T-helper 17 cell (primary cell): ENCODE results near the gene VASN. TPM values are rescaled to one million over a fixed set of nuclear protein-coding genes. Genes with fewer than 3 reads are reported as not detected.

Experiments
- ATAC-seq: fragments of 150-1000 bp; cut with Tn5 transposase; 2 replicates; pipeline ENCODE4 v1.10.0; 2021; ENCODE audit warnings: mild to moderate bottlenecking, moderate library complexity
- DNase-seq, 3 donors: peaks; one replicate each; pipeline versions ENCODE4 v3.0.0 to v3.0.0-alpha.2; 2020 to 2021
- H3K9me3 ChIP-seq: one replicate; pipeline ENCODE4 v1.7.0; 2013; ENCODE audit warnings: low read length, mild to moderate bottlenecking; ENCODE audit not compliant: control insufficient read depth, poor library complexity, severe bottlenecking
- H3K27ac Mint-ChIP-seq: one replicate; pipeline ENCODE4 v1.8.0; 2022; ENCODE audit warnings: mild to moderate bottlenecking, moderate library complexity, mixed read lengths
- H3K27me3 Mint-ChIP-seq: one replicate; pipeline ENCODE4 v1.8.0; 2022; ENCODE audit warnings: mixed read lengths
- H3K36me3 Mint-ChIP-seq: one replicate; pipeline ENCODE4 v1.8.0; 2022; ENCODE audit warnings: low read depth, mixed read lengths
- H3K4me1 Mint-ChIP-seq: one replicate; pipeline ENCODE4 v1.8.0; 2022; ENCODE audit warnings: mild to moderate bottlenecking, mixed read lengths
- H3K4me3 Mint-ChIP-seq: one replicate; pipeline ENCODE4 v1.8.0; 2022; ENCODE audit warnings: mild to moderate bottlenecking, moderate library complexity, mixed read lengths
- total RNA-seq, 4 donors: library from RNA in 2 of 4; stranded (reverse) in 2 of 4; gene quantifications; one replicate each; pipeline ENCODE4 v1.2.3 and lab custom pipeline; 2022 to 2026

Gene VASN
- total RNA-seq, 2 donors from 2014 or later, result 0.55 to 0.57 TPM

- H3K9me3 ChIP-seq, result no peaks in the 10 kb centered on the region
- ATAC-seq (no peak), DNase-seq (no peak)
- no peak overlapping the region for H3K4me3 Mint-ChIP-seq
- no peaks in the 10 kb centered on the region for H3K27me3 Mint-ChIP-seq
- peaks cover 9% of the 10 kb centered on the region for H3K4me1 Mint-ChIP-seq
- H3K36me3 Mint-ChIP-seq, result no peaks in the 10 kb centered on the region
- H3K27ac Mint-ChIP-seq, result peak overlapping the region; percentile 8
Measured at GRCh38 chr16:4420505-4421105, 49.0 kb downstream of the VASN start.

GRCh38 chr16:4425378-4426020 lies 53.9 kb downstream of the VASN start, which contains the start of gene DNAJA3:
TSS of gene DNAJA3 (plus strand) at chr16:4425868. CDS start at chr16:4425882, 14 bp downstream.
- H3K36me3 Mint-ChIP-seq, result no peaks in the 10 kb centered on the region
- H3K4me1 Mint-ChIP-seq, result peaks cover 18% of the 10 kb centered on the region
- H3K4me3 Mint-ChIP-seq, result peak within 1 kb of the TSS; percentile 92
- H3K27me3 Mint-ChIP-seq, result no peaks in the 10 kb centered on the region
- H3K9me3 ChIP-seq, result no peaks in the 10 kb centered on the region
- peak; percentile 90 for ATAC-seq
- DNase-seq, result peak; percentile 89 to 95 (median 90)
- peak within 1 kb of the TSS; percentile 98 for H3K27ac Mint-ChIP-seq

DNA sequence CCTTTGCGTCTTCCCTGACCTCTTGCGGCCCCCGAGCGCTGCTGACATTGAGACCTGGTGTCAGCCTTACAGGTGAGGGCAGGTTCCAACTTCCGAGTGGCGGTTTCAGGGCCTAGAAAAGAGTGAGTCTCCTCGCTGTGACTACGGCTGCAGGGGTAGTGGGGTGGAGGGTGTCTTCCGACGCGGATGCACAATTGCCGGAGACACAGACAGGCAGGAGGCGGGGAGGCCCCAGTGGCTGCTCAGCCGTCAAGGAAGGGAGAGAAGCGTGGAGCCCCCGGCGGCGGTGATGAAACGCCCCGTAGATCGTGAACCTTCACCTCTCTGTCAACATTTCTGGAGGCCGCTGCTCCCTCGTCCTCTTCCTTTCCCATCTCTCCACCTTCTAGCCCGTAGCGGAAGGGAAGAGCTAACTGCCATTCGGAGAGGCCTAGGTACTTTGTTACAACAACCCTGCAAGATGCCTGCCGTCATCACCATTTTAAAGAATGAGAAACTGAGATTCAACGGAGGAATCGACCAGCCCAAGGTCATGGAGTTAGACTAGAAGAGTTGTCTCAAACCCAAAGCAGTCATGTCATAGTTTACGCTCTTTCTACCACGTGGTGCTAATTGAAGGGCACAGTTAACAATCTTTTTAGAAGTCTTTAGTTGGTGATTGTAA lies 54.5 kb downstream of the VASN start:
- Mint-ChIP-seq H3K27ac (peak overlapping the region; percentile 98), H3K27me3 (no peaks in the 10 kb centered on the region), H3K36me3 (no peaks in the 10 kb centered on the region), H3K4me1 (peaks cover 20% of the 10 kb centered on the region), H3K4me3 (peak overlapping the region; percentile 92)
- DNase-seq, result no peak
- ATAC-seq, result peak; percentile 59
- no peaks in the 10 kb centered on the region for H3K9me3 ChIP-seq

DNA sequence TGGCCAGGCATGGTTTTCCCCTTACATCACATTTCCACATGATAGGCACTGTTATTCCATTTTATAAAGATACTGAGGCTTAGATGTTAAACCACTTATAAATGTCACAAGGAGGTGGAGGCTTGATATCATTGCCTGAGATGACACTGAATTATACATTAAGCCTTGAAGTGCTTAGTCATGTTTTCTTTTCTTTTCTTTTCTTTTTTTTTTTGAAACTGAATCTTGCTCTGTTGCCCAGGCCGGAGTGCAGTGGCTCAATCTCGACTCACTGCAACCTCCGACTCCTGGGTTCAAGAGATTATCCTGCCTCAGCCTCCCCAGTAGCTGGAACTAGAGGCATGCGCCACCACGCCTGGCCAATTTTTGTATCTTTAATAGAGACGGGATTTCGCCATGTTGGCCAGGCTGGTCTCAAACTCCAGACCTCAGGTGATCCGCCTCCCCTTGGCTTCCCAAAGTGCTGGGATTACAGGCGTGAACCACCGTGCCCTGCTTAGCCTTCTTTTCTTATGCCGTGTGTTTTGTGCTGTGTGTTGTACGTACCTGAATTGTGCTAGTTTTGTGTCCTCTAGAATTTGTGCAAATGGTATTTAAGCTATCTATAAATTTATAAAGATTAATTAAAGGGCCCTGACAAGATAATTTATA lies 55.2 kb downstream of the VASN start:
- Mint-ChIP-seq H3K27ac (peak overlapping the region; percentile 98), H3K4me3 (peak overlapping the region; percentile 92), H3K27me3 (no peaks in the 10 kb centered on the region), H3K36me3 (no peaks in the 10 kb centered on the region), H3K4me1 (peaks cover 20% of the 10 kb centered on the region)
- no peaks in the 10 kb centered on the region for H3K9me3 ChIP-seq
- DNase-seq (no peak), ATAC-seq (no peak)

DNA sequence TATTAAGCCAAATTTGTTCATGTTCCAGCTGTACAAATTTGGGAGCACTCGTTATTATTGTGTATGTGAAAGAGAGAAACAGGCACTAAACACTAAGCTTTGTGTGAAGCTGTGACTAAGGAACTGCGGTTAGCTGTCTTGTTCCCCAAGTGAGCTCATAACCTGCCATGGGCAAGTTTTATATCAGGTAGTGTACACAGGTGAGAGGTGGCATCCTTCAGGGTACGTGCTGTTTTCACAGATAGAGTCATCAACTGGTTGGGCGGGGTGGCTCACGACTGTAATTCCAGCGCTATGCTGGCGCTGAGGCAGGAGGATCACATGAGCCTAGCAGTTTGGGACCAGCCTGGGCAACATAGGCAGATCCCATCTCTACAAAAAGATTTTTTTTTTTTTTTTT lies 56.9 kb downstream of the VASN start:
- Mint-ChIP-seq H3K27ac (no peak overlapping the region), H3K4me3 (no peak overlapping the region), H3K36me3 (no peaks in the 10 kb centered on the region), H3K4me1 (peaks cover 24% of the 10 kb centered on the region), H3K27me3 (no peaks in the 10 kb centered on the region)
- DNase-seq, result no peak
- no peaks in the 10 kb centered on the region for H3K9me3 ChIP-seq
- no peak for ATAC-seq

GRCh38 chr16:4431023-4431422 lies 59.4 kb downstream of the VASN start:
- H3K9me3 ChIP-seq, result no peaks in the 10 kb centered on the region
- Mint-ChIP-seq H3K27ac (no peak overlapping the region), H3K36me3 (peaks cover 6% of the 10 kb centered on the region), H3K4me1 (peaks cover 27% of the 10 kb centered on the region), H3K27me3 (no peaks in the 10 kb centered on the region), H3K4me3 (no peak overlapping the region)
- ATAC-seq, result no peak
- DNase-seq, result no peak

Other genes starting within 250 kb of the VASN start
- not detected for gene SRL, start 129.8 kb upstream of the VASN start, total RNA-seq
- 10 to 100 TPM in 1 of 2 donors, 1 to 10 TPM in 1; 9.8 to 14.1 TPM for gene TFAP4, start 98.8 kb upstream of the VASN start, total RNA-seq
- under 1 TPM; 0.10 to 0.29 TPM for gene GLIS2, start 55.8 kb upstream of the VASN start, total RNA-seq
- 10 to 100 TPM; 32.3 to 41.4 TPM for gene PAM16, start 20.5 kb upstream of the VASN start, total RNA-seq
- gene CORO7, start 44.7 kb downstream of the VASN start, total RNA-seq, result 100 to 1,000 TPM; 733 to 757 TPM
- 10 to 100 TPM; 27.9 to 29.7 TPM for gene DNAJA3, start 54.0 kb downstream of the VASN start, total RNA-seq
- gene NMRAL1, start 102.8 kb downstream of the VASN start, total RNA-seq, result 10 to 100 TPM; 40.5 to 45.4 TPM
- 10 to 100 TPM; 31.9 to 58.8 TPM for gene HMOX2, start 104.5 kb downstream of the VASN start, total RNA-seq
- 10 to 100 TPM; 20.2 to 29.5 TPM for gene CDIP1, start 166.9 kb downstream of the VASN start, total RNA-seq
- gene C16orf96, start 184.5 kb downstream of the VASN start, total RNA-seq, result under 1 TPM; 0.08 to 0.20 TPM
- 10 to 100 TPM; 25.8 to 26.6 TPM for gene UBALD1, start 243.0 kb downstream of the VASN start, total RNA-seq